Naive B cell (primary cell): ENCODE data around the gene GNA15. TPM values are rescaled to one million over a fixed set of nuclear protein-coding genes. Genes with fewer than 3 reads are reported as not detected.
A peak's percentile ranks its signal among the peaks of the same experiment; 100 is the strongest.

ENCODE experiments used
- ATAC-seq, 2 donors: fragments of 150-1000 bp; cut with Tn5 transposase; 2 replicates each; pipeline ENCODE4 v1.10.0; 2021; ENCODE audit warnings: low read depth in 2 of 2, mild to moderate bottlenecking in 2 of 2, moderate library complexity in 2 of 2
- DNase-seq: peaks from one replicate; pipeline ENCODE4 v3.0.0; 2022
- H3K27ac Mint-ChIP-seq, 6 donors: one replicate each; pipeline ENCODE4 v1.8.0; 2020 to 2022; ENCODE audit warnings: mild to moderate bottlenecking in 6 of 6, mixed read lengths in 6 of 6, moderate library complexity in 5 of 6, inconsistent platforms in 2 of 6
- H3K27me3 Mint-ChIP-seq, 3 donors: one replicate each; pipeline ENCODE4 v1.8.0; 2021 to 2022; ENCODE audit warnings: mixed read lengths in 3 of 3, mild to moderate bottlenecking in 1 of 3
- H3K36me3 Mint-ChIP-seq, 2 donors: one replicate each; pipeline ENCODE4 v1.8.0; 2020 to 2022; ENCODE audit warnings: mixed read lengths in 2 of 2, inconsistent platforms in 1 of 2, mild to moderate bottlenecking in 1 of 2
- H3K4me1 Mint-ChIP-seq, 3 donors: one replicate each; pipeline ENCODE4 v1.8.0; 2020 to 2022; ENCODE audit warnings: mixed read lengths in 3 of 3, inconsistent platforms in 1 of 3, mild to moderate bottlenecking in 1 of 3, moderate library complexity in 1 of 3
- H3K4me3 Mint-ChIP-seq, 8 donors: one replicate each; pipeline ENCODE4 v1.8.0; 2020 to 2022; ENCODE audit warnings: mild to moderate bottlenecking in 8 of 8, mixed read lengths in 8 of 8, moderate library complexity in 8 of 8, inconsistent platforms in 2 of 8
- H3K9me3 Mint-ChIP-seq, 7 donors: one replicate each; pipeline ENCODE4 v1.8.0; 2020 to 2022; ENCODE audit warnings: mixed read lengths in 7 of 7, mild to moderate bottlenecking in 5 of 7, inconsistent platforms in 2 of 7, moderate library complexity in 1 of 7
- polyA plus RNA-seq, 6 donors: library from polyadenylated mRNA; unstranded; fragments of 300-500 nt; fragmentation: Illumina TruSeq; gene quantifications; one replicate each; pipeline ENCODE4 v1.2.3, GENCODE V29; 2021; ENCODE audit warnings: low read depth in 6 of 6

GNA15 gene
- polyA plus RNA-seq, 6 donors from 2014 or later, result 0.21 to 0.59 (median 0.53) TPM; not detected in 3

DNA sequence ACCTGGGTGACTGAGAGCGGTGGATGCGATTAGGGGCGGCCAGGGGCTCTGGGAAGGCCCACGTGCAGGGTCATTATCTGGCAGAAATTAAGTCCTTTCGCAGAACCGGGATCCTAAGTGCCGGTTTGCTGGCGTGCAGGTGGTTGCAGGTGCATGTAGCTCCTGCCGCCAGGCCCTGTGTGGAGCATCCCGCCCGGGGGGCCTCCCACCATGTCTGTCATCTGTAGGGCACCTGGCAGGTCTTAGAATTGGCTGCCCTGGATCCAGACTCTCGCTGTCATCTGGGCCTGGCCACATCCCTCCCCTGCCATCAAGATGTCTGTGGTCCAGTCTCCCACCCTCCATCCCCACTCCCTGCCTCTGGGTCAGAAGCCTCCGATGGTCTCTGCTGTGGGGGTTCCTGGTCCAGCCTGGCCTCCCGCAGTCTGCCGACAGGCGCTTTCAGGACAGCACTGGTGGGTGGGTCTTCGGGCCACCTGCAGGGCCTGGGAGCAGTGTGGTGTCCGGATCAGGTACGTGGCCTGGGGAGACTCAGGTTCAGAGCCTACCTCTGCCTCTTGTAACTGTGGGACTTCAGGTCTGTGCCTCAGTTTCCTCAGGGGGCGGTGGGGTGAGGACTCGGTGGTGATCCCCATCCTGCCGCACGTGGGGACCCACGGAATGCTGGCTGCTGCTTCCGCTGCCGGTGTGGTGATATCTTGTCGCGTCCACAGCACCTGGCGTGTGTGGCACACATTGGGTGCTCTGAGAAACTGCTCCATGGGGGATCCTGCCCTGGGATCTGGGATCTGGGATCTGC, 36.3 kb upstream of the GNA15 start:
- Mint-ChIP-seq H3K9me3 (no peaks in the 10 kb centered on the region), H3K27me3 (peaks cover 0 to 15% (median 0%) of the 10 kb centered on the region in 3 donors), H3K4me1 (peaks cover 29 to 49% (median 46%) of the 10 kb centered on the region in 3 donors), H3K36me3 (no peaks in the 10 kb centered on the region), H3K27ac (peak overlapping the region in 2 of 6 donors; percentile 72 to 74), H3K4me3 (peak overlapping the region in 7 of 8 donors; percentile 59 to 92 (median 83))
- ATAC-seq, result no peak
- DNase-seq, result no peak

DNA sequence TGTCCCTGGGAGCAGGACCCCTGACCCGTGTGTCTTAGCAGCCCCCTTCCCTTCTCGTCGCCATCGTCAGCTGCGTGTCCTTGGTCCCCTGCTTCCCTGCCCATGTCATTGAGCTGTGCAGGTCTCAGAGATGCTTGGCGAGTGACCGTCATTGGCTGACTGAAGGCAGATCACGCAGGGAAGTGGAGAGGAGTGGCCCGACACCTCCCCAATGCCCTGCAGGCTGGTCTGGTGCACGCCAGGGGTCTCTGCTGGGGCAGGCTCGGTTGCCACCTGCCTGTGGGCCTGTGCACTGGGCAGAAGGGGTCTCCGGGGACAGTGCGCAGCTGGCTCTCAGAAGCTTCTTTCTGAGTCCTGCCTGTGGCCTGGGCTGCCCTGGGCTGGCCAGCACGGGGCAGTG, 35.5 kb upstream of the GNA15 start:
- Mint-ChIP-seq H3K27ac (no peak overlapping the region), H3K9me3 (no peaks in the 10 kb centered on the region), H3K4me3 (no peak overlapping the region), H3K4me1 (peaks cover 24 to 45% (median 44%) of the 10 kb centered on the region in 3 donors), H3K36me3 (no peaks in the 10 kb centered on the region), H3K27me3 (peaks cover 0 to 15% (median 0%) of the 10 kb centered on the region in 3 donors)
- ATAC-seq (no peak), DNase-seq (no peak)

DNA sequence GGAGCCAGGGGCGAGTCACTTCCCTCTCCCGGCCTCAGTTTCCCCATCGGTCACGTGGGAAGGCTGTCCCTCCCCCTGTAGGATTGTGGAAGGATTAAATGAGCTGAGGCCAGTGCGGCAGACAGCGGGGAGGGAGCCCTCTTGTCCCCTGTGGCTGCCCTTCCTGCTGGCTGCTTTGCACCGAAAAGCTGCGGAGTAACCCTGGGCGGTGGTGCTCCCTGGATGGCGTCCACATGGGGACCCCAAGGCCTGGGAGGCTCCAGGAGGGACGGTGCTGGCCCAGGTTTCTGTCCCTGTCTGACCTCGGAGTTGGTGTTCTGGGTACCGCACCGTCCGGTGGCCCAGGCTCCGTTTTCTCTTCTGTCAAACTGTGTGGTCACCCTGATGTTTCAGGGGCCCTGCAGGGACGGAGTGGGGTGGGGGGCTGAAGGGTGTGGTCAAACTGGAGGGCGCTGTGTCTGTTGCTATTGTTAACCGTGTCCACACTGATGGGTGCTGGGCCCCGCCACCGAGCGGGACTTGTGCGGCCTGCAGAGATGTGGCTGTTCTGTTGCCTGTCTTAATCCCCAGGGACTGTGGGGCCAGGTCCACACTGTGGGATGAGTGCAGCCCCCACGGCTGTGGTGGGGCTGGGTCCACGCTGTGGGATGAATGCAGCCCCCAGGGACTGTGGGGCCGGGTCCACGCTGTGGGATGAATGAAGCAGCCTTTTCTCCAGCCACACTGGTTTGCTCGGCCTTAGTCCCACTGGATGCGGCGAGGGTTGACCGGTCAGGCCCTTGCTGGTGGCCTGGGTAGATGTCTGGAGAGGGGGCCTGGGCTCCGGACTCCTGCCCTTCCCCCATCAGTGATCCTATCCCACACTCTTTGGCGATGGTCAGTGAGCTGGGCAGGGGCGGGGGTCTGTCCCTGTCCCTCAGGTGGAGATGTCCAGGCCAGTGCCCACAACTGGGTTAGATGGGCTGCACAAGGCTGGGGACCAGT, 34.8 kb upstream of the GNA15 start:
- Mint-ChIP-seq H3K9me3 (no peaks in the 10 kb centered on the region), H3K36me3 (no peaks in the 10 kb centered on the region), H3K27me3 (peaks cover 0 to 10% (median 0%) of the 10 kb centered on the region in 3 donors), H3K4me3 (peak overlapping the region in 1 of 8 donors; percentile 3), H3K4me1 (peaks cover 17 to 38% (median 37%) of the 10 kb centered on the region in 3 donors), H3K27ac (no peak overlapping the region)
- DNase-seq (no peak), ATAC-seq (no peak)

DNA sequence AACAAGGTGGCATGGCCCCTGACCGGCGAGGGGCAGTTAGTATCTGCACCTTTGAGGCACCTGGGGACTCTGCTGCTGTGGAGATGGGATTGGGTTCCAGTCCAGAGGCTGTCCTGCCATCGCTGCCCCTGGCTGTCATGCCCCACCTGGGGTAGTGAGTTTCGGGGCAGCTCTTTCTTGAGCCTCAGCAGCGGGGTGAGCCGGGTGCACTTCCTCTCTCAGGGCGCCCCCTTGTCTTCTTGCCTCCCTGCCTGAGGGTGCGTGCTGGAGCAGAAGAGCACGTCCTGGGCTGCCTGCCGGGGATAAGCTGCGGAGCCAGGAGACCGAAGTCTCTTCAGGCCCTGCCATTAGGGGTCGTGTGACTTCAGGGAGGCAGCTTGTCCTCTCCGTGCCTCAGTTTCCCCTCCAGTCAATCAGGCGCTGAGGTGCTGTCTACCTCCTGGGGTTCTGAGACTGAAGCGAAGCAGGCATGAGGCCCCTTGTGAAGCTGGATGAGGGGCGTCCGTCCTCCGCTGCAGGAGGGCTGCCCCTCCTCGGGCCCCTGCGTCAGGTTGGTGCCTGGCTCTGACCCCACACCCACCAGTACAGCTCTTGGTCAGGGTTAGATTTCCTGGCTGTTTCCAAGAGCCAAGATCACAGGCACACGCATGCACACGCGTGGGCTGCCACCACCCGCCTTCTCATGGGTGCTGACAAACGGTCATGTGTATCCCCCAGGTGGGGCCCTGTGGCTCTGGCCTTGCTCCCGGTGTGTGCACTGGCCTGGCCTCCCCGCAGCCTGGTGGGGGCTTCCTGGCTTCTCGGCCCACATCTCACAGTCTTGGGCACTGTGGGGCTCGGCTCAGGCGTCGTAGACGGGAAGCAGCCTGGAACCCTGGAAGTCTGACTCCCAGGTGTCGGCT, 33.3 kb upstream of the GNA15 start:
- Mint-ChIP-seq H3K27ac (no peak overlapping the region), H3K4me3 (peak overlapping the region in 2 of 8 donors; percentile 15 to 70), H3K9me3 (no peaks in the 10 kb centered on the region), H3K4me1 (peaks cover 14 to 37% (median 32%) of the 10 kb centered on the region in 3 donors), H3K27me3 (peaks cover 0 to 6% (median 0%) of the 10 kb centered on the region in 3 donors), H3K36me3 (no peaks in the 10 kb centered on the region)
- ATAC-seq, result no peak
- no peak for DNase-seq

DNA sequence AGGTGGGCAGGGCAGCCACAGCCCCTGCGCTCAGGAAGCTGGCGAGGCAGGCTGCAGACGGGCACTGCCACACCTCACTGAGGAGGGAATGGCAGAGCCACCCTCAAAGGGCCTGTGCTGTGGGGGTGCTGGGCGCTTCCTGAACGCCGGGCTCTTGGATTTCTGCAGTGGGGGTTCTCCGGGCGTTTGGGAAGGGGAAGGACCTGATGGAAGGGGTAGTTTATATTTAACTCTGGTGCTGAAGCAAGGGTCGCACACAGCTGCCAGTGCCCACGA, 31.2 kb upstream of the GNA15 start:
- no peak overlapping the region for H3K27ac Mint-ChIP-seq
- H3K36me3 Mint-ChIP-seq, result no peaks in the 10 kb centered on the region
- H3K4me1 Mint-ChIP-seq, result peaks cover 21 to 40% (median 36%) of the 10 kb centered on the region in 3 donors
- DNase-seq, result no peak
- no peaks in the 10 kb centered on the region for H3K9me3 Mint-ChIP-seq
- no peak overlapping the region for H3K4me3 Mint-ChIP-seq
- H3K27me3 Mint-ChIP-seq, result peaks cover 0 to 6% (median 0%) of the 10 kb centered on the region in 3 donors
- no peak for ATAC-seq

DNA sequence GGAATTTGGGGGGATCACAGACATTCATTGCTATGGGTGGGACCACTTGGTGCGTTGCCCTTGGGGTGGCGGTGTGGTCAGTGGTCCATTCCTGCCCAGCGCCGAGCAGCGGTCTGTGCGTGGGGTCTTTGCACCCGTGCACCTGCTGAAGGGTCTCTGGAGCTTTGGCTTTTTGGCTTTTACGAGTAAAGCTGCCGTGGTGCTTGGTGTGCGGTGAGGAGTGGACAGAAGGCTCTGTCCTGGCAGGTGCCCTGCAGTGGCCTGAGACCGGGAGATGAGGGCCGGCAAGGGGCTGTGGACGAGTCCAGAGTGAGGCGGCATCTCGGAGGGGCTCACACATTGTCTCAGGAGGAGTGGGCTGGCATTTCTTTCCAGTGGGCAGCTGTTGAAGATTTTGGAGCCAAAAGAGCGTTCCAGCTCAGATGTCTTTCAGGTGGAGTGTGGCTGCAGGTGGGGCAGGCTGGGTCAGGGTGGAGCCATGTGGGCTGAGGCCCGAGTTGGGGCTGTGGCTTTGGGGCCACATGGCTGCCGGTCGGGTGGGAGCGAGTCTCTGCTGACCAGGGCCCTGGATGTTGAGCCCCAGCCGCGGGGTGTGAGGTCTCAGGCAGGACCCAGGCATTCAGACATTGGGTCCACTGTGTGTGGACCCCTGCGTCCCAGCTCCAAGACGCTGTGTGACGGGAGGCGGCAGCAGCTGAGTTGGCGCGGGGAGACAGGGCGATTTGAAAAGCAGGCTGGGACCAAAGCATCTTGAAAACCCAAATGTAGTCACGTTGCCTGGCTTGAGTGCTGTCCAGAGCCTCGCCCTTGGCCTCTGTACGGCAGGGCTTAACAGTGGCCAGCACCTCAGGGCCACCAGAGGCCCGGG, 30.0 kb upstream of the GNA15 start:
- Mint-ChIP-seq H3K4me3 (no peak overlapping the region), H3K27me3 (peaks cover 0 to 6% (median 0%) of the 10 kb centered on the region in 3 donors), H3K36me3 (no peaks in the 10 kb centered on the region), H3K9me3 (no peaks in the 10 kb centered on the region), H3K27ac (no peak overlapping the region), H3K4me1 (peaks cover 21 to 40% (median 29%) of the 10 kb centered on the region in 3 donors)
- no peak for ATAC-seq
- no peak for DNase-seq

DNA sequence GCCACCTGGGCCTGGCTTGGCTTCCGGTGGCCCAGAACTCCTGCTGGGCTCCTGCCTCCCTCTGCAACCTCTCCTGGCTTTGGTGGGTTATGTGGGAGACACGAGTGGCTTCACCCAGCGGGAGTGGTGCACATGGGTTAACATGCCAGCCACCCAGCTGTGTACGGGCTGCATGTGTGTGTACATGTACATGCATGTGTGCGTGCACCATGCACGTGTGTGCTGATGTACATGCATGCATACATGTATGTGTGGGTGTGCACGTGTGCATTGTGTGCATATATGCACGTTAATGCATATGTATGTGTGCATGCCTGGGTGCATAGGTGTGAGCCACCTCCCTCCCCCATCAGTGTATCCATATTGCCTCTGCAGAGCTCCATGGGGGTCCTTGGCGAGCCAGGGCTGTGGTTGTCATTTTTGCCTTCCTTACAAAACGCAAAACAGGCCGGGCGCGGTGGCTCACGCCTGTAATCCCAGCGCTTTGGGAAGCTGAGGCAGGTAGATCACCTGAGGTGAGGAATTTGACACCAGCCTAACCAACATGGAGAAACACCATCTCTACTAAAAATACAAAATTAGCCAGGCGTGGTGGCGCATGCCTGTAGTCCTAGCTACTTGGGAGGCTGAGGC, 29.2 kb upstream of the GNA15 start:
- ATAC-seq, result no peak
- no peak for DNase-seq
- Mint-ChIP-seq H3K4me3 (no peak overlapping the region), H3K27ac (no peak overlapping the region), H3K9me3 (no peaks in the 10 kb centered on the region), H3K36me3 (no peaks in the 10 kb centered on the region), H3K27me3 (peaks cover 0 to 6% (median 0%) of the 10 kb centered on the region in 3 donors), H3K4me1 (peaks cover 21 to 40% (median 27%) of the 10 kb centered on the region in 3 donors)

DNA sequence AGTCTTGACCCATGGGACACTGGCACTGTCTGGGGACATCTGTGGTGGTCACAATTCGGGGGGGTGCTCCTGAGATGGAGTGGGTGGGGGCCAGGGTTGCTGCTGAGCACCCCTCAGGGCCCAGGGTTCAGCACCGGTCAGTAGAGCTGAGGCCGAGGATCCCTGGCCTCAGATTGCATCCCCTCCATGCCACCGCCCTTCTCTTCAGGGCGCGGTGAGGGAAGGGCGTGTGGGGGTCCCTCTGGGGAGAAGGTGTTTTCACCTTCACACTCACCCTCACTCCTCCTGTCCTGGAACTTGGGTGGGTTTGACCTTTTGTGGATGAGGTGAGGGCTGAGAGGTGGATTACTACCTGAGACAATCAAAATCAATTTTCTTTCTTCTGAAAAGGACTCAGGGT, 28.2 kb upstream of the GNA15 start:
- H3K4me3 Mint-ChIP-seq, result no peak overlapping the region
- H3K27me3 Mint-ChIP-seq, result peaks cover 0 to 6% (median 0%) of the 10 kb centered on the region in 3 donors
- H3K9me3 Mint-ChIP-seq, result no peaks in the 10 kb centered on the region
- H3K27ac Mint-ChIP-seq, result peak overlapping the region in 1 of 6 donors; percentile 73
- peaks cover 18 to 30% (median 26%) of the 10 kb centered on the region in 3 donors for H3K4me1 Mint-ChIP-seq
- no peaks in the 10 kb centered on the region for H3K36me3 Mint-ChIP-seq
- no peak for ATAC-seq
- no peak for DNase-seq

DNA sequence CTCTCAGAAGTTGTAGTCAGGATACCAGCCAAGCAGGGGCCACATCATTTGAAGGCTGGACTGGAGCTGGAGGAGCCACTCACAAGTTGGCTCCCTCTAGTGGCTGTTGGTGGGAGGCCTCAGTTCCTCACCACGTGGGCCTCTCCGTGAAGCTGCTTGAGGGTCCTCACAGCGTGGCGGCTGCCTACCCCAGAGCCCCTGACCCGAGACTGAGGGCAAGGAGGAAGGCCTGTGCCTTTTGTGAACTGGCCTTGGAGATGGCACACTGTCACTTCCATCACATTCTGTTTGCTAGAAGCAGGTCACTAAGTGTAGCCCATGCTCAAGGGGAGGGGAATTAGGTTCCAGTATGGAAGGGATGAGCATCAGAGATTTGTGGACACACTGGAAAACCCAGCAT, 27.1 kb upstream of the GNA15 start:
- Mint-ChIP-seq H3K36me3 (no peaks in the 10 kb centered on the region), H3K4me1 (peaks cover 18 to 28% (median 22%) of the 10 kb centered on the region in 3 donors), H3K4me3 (no peak overlapping the region), H3K27me3 (peaks cover 0 to 6% (median 0%) of the 10 kb centered on the region in 3 donors), H3K9me3 (no peaks in the 10 kb centered on the region), H3K27ac (peak overlapping the region in 3 of 6 donors; percentile 40 to 83 (median 68))
- DNase-seq (peak; percentile 66), ATAC-seq (peak; percentile 69 to 73)

DNA sequence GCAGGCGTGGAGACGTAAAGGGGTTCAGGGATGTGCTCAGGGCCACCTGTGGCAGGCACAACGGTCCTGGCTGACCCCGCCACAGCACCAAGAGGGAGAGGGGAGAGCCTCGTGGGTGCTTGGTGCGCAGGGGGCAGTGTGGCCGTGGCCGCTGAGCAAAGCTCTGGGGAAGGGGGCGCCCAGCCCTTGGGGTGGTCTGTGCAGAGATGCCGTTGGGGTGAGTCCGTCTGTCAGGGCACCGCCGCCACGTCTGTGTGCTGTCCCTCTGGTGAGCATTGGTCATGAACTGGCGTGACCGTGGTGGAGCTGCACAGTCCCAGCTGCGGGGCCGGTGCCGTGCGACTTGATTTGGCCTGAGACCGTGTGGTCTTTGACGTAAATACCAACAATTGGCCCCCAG, 26.3 kb upstream of the GNA15 start:
- Mint-ChIP-seq H3K27me3 (no peaks in the 10 kb centered on the region), H3K4me1 (peaks cover 13 to 21% (median 15%) of the 10 kb centered on the region in 3 donors), H3K4me3 (peak overlapping the region in 1 of 8 donors; percentile 29)

DNA sequence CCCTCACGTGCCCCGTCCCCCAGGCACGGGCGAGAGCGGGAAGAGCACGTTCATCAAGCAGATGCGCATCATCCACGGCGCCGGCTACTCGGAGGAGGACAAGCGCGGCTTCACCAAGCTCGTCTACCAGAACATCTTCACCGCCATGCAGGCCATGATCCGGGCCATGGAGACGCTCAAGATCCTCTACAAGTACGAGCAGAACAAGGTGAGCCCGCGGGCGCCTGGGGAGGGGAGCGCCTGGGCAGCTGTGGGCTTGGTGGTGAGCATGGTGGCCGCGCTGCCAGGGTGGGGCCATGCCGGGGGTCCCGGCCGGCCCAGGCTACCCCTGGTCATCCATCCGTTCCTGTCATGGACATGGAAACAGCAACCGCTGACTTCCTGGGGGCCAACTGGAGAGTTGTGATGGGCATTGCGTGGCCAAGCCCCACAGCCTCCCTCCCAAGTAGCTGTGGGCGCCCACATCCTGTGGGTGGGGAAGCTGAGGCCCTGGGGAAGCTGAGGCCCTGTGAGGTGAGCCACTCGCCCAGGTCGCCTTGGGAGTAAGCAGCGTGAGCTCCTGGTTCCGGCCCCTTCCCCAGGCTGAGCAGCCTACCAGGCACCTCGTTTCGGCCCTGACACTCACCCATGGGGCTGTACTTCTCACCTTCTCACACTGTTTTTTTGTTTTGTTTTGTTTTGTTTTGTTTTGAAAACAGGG, 25.6 kb upstream of the GNA15 start:
- ATAC-seq, result no peak
- no peaks in the 10 kb centered on the region for H3K36me3 Mint-ChIP-seq
- no peak for DNase-seq
- peak overlapping the region in 1 of 6 donors; percentile 63 for H3K27ac Mint-ChIP-seq
- H3K4me1 Mint-ChIP-seq, result peaks cover 13 to 17% (median 13%) of the 10 kb centered on the region in 3 donors
- no peaks in the 10 kb centered on the region for H3K9me3 Mint-ChIP-seq
- H3K4me3 Mint-ChIP-seq, result no peak overlapping the region
- H3K27me3 Mint-ChIP-seq, result no peaks in the 10 kb centered on the region

More for the DNA sequence above, 26.3 kb upstream of the GNA15 start:
- H3K36me3 Mint-ChIP-seq, result no peaks in the 10 kb centered on the region
- no peaks in the 10 kb centered on the region for H3K9me3 Mint-ChIP-seq
- H3K27ac Mint-ChIP-seq, result no peak overlapping the region
- DNase-seq, result no peak
- ATAC-seq, result no peak
